Small intestine (tissue), 7 donors: ENCODE measurements around the gene STXBP5L. TPM values are rescaled to one million over a fixed set of nuclear protein-coding genes. Genes with fewer than 3 reads are reported as not detected.
A peak's percentile ranks its signal among the peaks of the same experiment; 100 is the strongest.
"Not testable (repeated sequence)": the region's sequence is repeated elsewhere in the genome, so short reads cannot be mapped to it uniquely, and the experiment has no call there.

Experiments used
- DNase-seq, 2 donors: peaks; one replicate each; pipeline versions ENCODE4 v3.0.0 to v3.0.0-alpha.2; 2013
- FAIRE-seq: peaks from 2 replicates; lab custom pipeline; 2012; peaks lifted over from hg19 to GRCh38; lab: Jason Lieb, UNC
- H3K27ac ChIP-seq, 3 donors: one replicate each; pipeline ENCODE4 v1.5.1; 2013; ENCODE audit warnings: low read length in 2 of 3, mild to moderate bottlenecking in 2 of 3, control low read depth in 1 of 3, inconsistent platforms in 1 of 3, low read depth in 1 of 3, moderate library complexity in 1 of 3
- H3K27me3 ChIP-seq, 3 donors: one replicate each; pipeline ENCODE4 v1.6.1; 2013; ENCODE audit warnings: low read length in 3 of 3, inconsistent platforms in 1 of 3; ENCODE audit not compliant: control insufficient read depth in 3 of 3, insufficient read depth in 3 of 3
- H3K36me3 ChIP-seq, 3 donors: one replicate each; pipeline ENCODE4 v1.6.1; 2013; ENCODE audit warnings: low read length in 3 of 3, inconsistent platforms in 1 of 3, low read depth in 1 of 3, mild to moderate bottlenecking in 1 of 3, moderate library complexity in 1 of 3; ENCODE audit not compliant: control insufficient read depth in 3 of 3, insufficient read depth in 2 of 3
- H3K4me1 ChIP-seq, 3 donors: one replicate each; pipeline ENCODE4 v1.6.1; 2013; ENCODE audit warnings: low read length in 2 of 3, inconsistent platforms in 1 of 3, low read depth in 1 of 3, mild to moderate bottlenecking in 1 of 3, moderate library complexity in 1 of 3; ENCODE audit not compliant: control insufficient read depth in 3 of 3, insufficient read depth in 2 of 3
- H3K4me3 ChIP-seq, 3 donors: one replicate each; pipeline ENCODE4 v1.5.1; 2013; ENCODE audit warnings: low read length in 3 of 3, control low read depth in 1 of 3, inconsistent platforms in 1 of 3, low read depth in 1 of 3, mild to moderate bottlenecking in 1 of 3, moderate library complexity in 1 of 3
- H3K9me3 ChIP-seq, 2 donors: one replicate each; pipeline ENCODE4 v1.6.1; 2013; ENCODE audit warnings: low read depth in 1 of 2, low read length in 1 of 2; ENCODE audit not compliant: control insufficient read depth in 2 of 2, insufficient read depth in 1 of 2
- WGBS, 3 donors: extraction: QIAGEN DNeasy Blood & Tissue Kit; methylation state at CpG; one replicate each; pipeline ENCODE4 v1.1.7; 2013; 5-methylcytosine and 5-hydroxymethylcytosine counted together
- polyA plus RNA-seq, 4 donors: library from polyadenylated mRNA; stranded (reverse) in 3 of 4; unstranded in 1 of 4; fragments of 200-250 nt in 3 of 4; fragments of 120-200 nt in 1 of 4; gene quantifications; one replicate each; pipeline versions ENCODE4 v1.2.1 to v1.2.3, GENCODE V29; 2013
- donor health status: healthy with polysubstance abuse.
- donor health status: control.
- donor health status: control.
- donor health status: Bipolar disorder and iron deficiency.
- donor health status: healthy.

Gene STXBP5L
- polyA plus RNA-seq, 4 donors, result 0.18 to 0.74 TPM; not detected in 2

GRCh38 chr3:121126707-121127035 is 218.7 kb downstream of the STXBP5L start:
- no peak for FAIRE-seq
- no peak overlapping the region for H3K4me3 ChIP-seq
- WGBS, 3 donors, result 72 to 83% (median 82%) methylated on average over 2 of the region's 2 CpGs
- no peaks in the 10 kb centered on the region for H3K27me3 ChIP-seq
- no peak overlapping the region for H3K27ac ChIP-seq
- no peaks in the 10 kb centered on the region for H3K4me1 ChIP-seq
- no peak for DNase-seq
- H3K36me3 ChIP-seq, result no peaks in the 10 kb centered on the region
- no peaks in the 10 kb centered on the region for H3K9me3 ChIP-seq

DNA sequence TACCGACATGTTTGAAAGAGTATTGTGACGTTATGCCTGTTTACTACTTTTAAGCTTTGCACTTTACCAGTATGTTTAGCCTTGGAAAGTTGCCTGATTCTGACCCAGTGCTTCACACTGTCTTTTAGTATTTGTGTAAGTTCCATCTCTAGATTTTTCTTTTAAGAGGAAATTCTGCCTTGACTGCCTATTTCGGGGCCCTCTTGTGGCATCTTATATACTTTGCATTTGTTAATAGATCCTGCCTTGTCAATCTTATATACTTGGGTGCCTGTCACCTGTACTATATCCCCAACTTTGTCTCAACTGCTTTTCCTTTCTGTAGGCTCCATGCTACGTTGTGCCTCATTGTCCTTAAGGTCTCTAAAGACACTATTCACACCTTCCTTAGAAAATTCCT is 244.6 kb downstream of the STXBP5L start:
- H3K9me3 ChIP-seq, result no peaks in the 10 kb centered on the region
- H3K36me3 ChIP-seq, result no peaks in the 10 kb centered on the region
- no peak overlapping the region for H3K4me3 ChIP-seq
- H3K4me1 ChIP-seq, result no peaks in the 10 kb centered on the region
- 51 to 60% (median 57%) methylated on average over 4 of the region's 4 CpGs for WGBS, 3 donors
- FAIRE-seq (no peak), DNase-seq (peak; percentile 2 to 3)
- no peaks in the 10 kb centered on the region for H3K27me3 ChIP-seq
- no peak overlapping the region for H3K27ac ChIP-seq

GRCh38 chr3:121153851-121154250 is 245.8 kb downstream of the STXBP5L start:
- DNase-seq (no peak), FAIRE-seq (no peak)
- WGBS, 3 donors, result 0 to 2% (median 1%) methylated on average over 1 of the region's 1 CpG

DNA sequence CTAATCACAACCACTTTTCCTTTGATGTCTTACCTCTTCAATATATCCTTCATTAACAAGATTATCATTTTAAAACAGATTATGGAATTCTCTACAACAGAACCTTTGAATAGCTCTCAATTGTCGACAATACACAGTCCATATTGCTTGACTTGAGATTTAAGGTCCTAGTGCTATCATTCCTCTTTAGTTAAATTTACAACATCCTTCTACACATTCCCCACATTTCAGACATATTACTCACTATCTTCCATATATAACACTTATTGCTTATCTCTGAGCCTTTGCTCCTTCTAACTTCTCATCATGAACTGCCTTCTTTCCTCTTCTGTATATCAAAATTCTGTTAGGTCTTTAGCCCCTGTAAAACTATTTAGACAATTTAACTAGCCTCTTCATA is 247.0 kb downstream of the STXBP5L start:
- no peaks in the 10 kb centered on the region for H3K4me1 ChIP-seq
- no peak for FAIRE-seq
- WGBS, 3 donors, result 53 to 78% (median 75%) methylated on average over 1 of the region's 1 CpG

More at GRCh38 chr3:121153851-121154250, 245.8 kb downstream of the STXBP5L start:
- no peak overlapping the region for H3K27ac ChIP-seq
- H3K27me3 ChIP-seq, result no peaks in the 10 kb centered on the region
- no peaks in the 10 kb centered on the region for H3K36me3 ChIP-seq
- H3K4me3 ChIP-seq, result no peak overlapping the region
- no peaks in the 10 kb centered on the region for H3K4me1 ChIP-seq
- H3K9me3 ChIP-seq, result no peaks in the 10 kb centered on the region

GRCh38 chr3:121165397-121165837 is 257.4 kb downstream of the STXBP5L start:
- no peak for FAIRE-seq
- no peaks in the 10 kb centered on the region for H3K4me1 ChIP-seq
- H3K9me3 ChIP-seq, result no peaks in the 10 kb centered on the region
- no peak for DNase-seq
- no peaks in the 10 kb centered on the region for H3K36me3 ChIP-seq
- H3K27me3 ChIP-seq, result no peaks in the 10 kb centered on the region
- no peak overlapping the region for H3K4me3 ChIP-seq
- 71 to 73% (median 71%) methylated on average over 7 of the region's 7 CpGs for WGBS, 3 donors
- no peak overlapping the region for H3K27ac ChIP-seq

More for the DNA sequence above, 247.0 kb downstream of the STXBP5L start:
- no peak overlapping the region for H3K4me3 ChIP-seq
- H3K9me3 ChIP-seq, result no peaks in the 10 kb centered on the region
- H3K27ac ChIP-seq, result no peak overlapping the region
- no peaks in the 10 kb centered on the region for H3K36me3 ChIP-seq
- no peaks in the 10 kb centered on the region for H3K27me3 ChIP-seq
- no peak for DNase-seq

DNA sequence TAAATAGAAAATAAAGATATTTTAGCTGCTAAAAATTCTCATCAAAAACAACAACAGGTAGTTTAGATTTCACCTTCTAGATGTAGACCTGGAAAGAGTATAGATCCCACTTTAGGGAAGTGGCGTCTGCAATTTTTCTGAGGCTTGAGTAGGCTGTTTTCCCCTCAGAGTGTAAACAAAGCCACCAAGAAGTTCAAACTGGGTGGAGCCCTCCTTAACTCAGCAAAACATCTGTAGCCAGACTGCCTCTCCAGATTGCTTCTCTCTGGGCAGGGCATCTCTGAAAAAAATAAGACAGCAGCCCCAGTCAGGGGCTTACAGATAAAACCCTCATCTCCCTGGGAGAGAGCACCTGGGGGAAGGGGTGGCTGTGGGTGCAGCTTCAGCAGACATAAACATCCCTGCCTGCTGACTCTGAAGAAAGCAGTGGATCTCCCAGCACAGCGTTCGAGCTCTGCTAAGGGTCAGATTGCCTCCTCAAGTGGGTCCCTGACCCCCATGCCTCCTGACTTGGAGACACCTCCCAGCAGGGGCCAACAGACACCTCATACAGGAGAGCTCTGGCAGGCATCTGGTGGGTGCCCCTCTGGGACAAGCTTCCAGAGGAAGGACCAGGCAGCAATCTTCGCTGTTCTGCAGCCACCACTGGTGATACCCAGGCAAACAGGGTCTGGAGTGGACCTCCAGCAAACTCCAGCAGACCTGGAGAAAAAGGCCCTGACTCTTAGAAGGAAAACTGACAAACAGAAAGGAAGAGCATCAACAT is 259.6 kb downstream of the STXBP5L start:
- no peak for FAIRE-seq
- no peak overlapping the region for H3K27ac ChIP-seq
- 59 to 60% (median 60%) methylated on average over 4 of the region's 4 CpGs for WGBS, 3 donors
- H3K36me3 ChIP-seq, result no peaks in the 10 kb centered on the region
- no peaks in the 10 kb centered on the region for H3K4me1 ChIP-seq
- H3K9me3 ChIP-seq, result no peaks in the 10 kb centered on the region
- no peak overlapping the region for H3K4me3 ChIP-seq
- H3K27me3 ChIP-seq, result no peaks in the 10 kb centered on the region
- DNase-seq, result no peak

GRCh38 chr3:121175083-121175482 is 267.1 kb downstream of the STXBP5L start:
- no peak for FAIRE-seq

DNA sequence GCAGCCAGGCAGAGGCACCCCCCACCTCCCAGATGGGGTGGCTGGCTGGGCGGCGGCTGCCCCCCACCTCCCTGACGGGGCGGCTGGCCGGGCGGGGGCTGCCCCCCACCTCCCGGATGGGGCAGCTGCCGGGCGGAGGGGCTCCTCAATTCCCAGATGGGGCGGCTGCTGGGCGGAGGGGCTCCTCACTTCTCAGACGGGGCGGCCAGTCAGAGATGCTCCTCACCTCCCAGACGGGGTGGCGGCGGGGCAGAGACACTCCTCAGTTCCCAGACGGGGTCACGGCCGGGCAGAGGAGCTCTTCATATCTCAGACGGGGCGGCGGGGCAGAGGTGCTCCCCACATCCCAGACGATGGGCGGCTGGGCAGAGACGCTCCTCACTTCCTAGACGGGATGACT is 282.6 kb downstream of the STXBP5L start:
- H3K9me3 ChIP-seq, H3K36me3 ChIP-seq, H3K27ac ChIP-seq, H3K4me3 ChIP-seq, H3K4me1 ChIP-seq, H3K27me3 ChIP-seq, DNase-seq, FAIRE-seq: not testable (repeated sequence)
- 88 to 92% (median 91%) methylated on average over 8 to 26 of the region's 26 CpGs for WGBS, 3 donors

More at GRCh38 chr3:121175083-121175482, 267.1 kb downstream of the STXBP5L start:
- DNase-seq, result no peak
- no peak overlapping the region for H3K4me3 ChIP-seq
- H3K4me1 ChIP-seq, result no peaks in the 10 kb centered on the region
- no peaks in the 10 kb centered on the region for H3K36me3 ChIP-seq
- H3K27ac ChIP-seq, result no peak overlapping the region
- H3K9me3 ChIP-seq, result peaks cover 0 to 6% of the 10 kb centered on the region in 2 donors
- H3K27me3 ChIP-seq, result no peaks in the 10 kb centered on the region

- no peak for FAIRE-seq
- no peak for DNase-seq
- Histone ChIP-seq H3K27ac (no peak overlapping the region), H3K9me3 (peaks cover 0 to 7% of the 10 kb centered on the region in 2 donors), H3K27me3 (no peaks in the 10 kb centered on the region), H3K36me3 (no peaks in the 10 kb centered on the region), H3K4me3 (no peak overlapping the region), H3K4me1 (no peaks in the 10 kb centered on the region)
Measured at GRCh38 chr3:121202573-121202972, 294.6 kb downstream of the STXBP5L start.
